NCI-H748 treated with DMSO at 0.1 percent for 48 hours (cell line): ENCODE results near the gene MCM3AP.

Experiments used
- DNase-seq: peaks from one replicate; lab custom pipeline; 2025; lab: John Stamatoyannopoulos, UW

Gene MCM3AP

GRCh38 chr21:46269466-46269865 lies 15.9 kb downstream of the MCM3AP start:
- DNase-seq = no peak

- DNase-seq = no peak
Observed at GRCh38 chr21:46268371-46268770, 17.0 kb downstream of the MCM3AP start.

GRCh38 chr21:46266946-46267345 lies 18.5 kb downstream of the MCM3AP start:
- DNase-seq = no peak

- no peak for DNase-seq
Observed at GRCh38 chr21:46265736-46266525, 19.5 kb downstream of the MCM3AP start.

GRCh38 chr21:46264690-46265144 lies 20.7 kb downstream of the MCM3AP start:
- no peak for DNase-seq

DNA sequence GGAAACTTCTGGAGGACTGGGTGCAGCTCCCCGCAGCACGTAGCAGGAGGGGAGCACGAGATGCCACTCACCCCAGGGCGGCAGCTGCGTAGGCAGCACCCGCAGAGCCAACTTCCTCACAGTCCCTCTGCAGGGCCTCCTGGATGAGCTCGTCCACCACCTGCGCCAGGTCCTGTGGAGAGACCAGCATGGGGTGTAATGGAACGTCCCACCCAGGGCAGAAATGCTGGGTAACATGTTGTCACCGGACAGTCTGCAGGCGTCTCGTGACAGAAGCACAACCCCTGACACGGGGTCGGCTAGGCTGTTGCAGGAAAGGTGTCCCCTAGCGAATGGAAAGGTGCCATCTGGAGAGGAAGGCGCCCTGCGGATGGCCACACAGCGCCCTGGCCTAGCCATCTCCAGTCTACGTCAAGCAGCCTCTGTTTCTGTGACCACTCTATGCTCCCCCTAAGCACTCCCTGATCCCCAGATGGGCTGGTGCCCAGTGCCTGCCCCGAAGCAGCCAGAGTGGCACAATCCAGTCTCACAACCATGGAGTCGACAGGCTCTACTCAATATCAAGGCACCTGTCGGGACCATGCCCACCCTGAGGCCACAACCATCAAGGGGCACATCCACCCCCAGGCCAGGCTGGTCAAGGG lies 21.2 kb downstream of the MCM3AP start:
- no peak for DNase-seq

- no peak for DNase-seq
Observed at GRCh38 chr21:46256501-46256994, 28.9 kb downstream of the MCM3AP start.

- no peak for DNase-seq
Observed at GRCh38 chr21:46255758-46256337, 29.6 kb downstream of the MCM3AP start.

DNA sequence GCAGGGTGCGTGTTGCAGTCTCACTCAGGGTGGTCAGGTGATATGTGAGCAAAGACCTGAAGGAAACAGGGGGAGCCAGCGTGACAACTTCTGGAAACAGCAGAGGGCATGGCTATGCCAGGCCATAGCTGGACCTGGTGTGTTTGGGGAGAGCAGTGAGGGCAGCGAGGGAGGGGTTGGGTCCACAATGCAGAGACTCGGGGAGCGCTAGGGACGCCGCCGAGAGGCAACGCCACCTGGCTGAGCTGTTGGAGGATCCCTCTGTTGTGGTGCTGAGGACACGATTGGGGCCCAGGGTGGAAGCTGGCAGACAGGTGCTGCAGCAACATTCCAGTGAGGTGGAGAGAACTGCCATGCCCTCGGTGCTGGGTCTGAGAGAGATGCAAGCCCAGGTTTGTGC lies 30.2 kb downstream of the MCM3AP start:
- DNase-seq = no peak

GRCh38 chr21:46254208-46254975 lies 31.0 kb downstream of the MCM3AP start:
- DNase-seq = no peak

- no peak for DNase-seq
Observed at GRCh38 chr21:46253610-46254124, 31.7 kb downstream of the MCM3AP start.

DNA sequence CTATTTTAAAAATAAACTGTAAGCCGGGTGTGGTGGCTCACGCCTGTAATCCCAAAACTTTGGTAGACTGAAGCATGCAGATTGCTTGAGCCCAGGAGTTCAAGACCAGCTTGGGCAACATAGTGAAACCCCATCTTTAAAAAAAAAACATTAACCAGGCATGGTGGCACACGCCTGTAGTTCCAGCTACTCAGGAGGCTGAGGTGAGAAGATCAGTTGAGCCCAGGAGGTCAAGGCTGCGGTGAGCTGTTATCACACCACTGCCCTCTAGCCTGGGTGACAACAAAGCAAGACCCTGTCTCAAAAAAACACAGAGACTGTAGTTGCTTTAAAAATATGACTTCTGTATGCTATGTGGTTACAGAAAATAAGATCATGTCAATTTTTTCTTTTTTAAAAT lies 32.6 kb downstream of the MCM3AP start:
- DNase-seq = no peak

- DNase-seq = no peak
Observed at GRCh38 chr21:46250146-46250725, 35.2 kb downstream of the MCM3AP start.

DNA sequence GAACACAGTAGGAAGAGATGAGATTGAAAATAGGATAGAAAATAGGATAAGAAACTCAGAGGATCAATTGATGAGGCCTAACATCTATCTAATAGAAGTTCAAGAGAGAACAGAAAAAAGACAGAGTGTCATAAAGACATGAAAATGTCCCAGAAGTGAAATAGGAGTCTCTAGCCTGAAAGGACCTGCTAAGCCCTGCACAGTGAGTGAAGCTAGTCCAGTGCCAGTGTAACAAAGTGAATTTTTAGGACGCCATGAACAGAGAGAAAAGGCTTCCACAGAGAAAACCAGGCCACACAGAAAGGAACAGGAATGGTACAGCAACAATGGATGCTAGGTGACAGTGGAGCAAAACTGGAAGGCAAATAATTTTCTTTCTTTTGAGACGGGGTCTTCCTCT lies 36.6 kb downstream of the MCM3AP start:
- DNase-seq = no peak

- DNase-seq = no peak
Observed at GRCh38 chr21:46248422-46248782, 37.0 kb downstream of the MCM3AP start.

DNA sequence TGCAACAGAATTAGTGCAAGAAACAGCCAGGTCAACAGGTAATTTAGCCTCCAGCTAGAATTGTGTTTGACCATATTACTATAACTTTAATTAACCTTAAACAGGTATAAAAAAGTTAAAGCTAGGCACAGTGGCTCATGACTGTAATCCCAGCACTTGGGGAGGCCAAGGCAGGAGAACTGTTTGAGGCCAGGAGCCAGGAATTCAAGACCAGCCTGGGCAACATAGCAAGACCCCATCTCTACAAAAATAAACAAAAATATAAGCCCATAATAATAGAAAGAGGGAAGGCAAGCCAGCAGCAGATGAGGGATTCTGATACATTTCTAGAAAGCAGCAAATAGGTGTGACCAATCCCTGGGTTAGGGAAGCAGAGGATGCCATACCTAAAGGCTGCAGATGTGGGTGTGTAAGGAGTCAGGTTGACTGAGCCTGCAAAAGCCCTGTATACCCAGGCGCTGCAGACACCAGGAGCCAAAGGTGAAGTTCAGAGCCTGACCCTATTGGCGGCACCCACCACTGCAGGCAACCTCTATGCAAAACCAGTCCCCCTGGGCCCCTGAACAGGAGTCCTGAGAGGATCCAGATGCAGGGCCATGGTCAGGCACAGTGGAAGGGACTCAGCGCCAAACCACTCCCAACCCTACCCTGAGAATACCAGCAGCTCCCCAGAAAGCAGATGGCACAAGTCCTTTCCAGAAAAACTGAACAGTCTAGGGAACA lies 37.6 kb downstream of the MCM3AP start:
- DNase-seq = no peak

DNA sequence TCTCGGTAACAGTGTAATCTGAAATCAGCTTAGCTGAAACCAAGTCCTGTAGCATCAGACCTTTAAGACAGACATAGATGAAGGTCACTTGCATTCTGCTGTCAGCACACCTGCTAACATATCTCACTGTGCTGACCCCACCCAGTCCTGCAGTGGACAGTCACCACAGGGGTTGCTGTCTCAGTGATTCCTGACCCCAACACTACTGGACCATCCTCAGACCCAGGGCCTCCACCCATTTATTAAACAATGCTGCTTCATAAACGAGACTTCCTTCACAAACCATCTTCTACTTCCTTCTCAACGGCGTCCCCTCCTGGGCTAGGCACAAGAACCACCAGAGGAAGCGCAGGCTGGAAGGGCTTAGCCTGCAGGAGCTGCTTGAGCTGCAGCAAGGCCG lies 39.1 kb downstream of the MCM3AP start:
- no peak for DNase-seq

GRCh38 chr21:46245213-46245915 lies 40.0 kb downstream of the MCM3AP start:
- DNase-seq = no peak

DNA sequence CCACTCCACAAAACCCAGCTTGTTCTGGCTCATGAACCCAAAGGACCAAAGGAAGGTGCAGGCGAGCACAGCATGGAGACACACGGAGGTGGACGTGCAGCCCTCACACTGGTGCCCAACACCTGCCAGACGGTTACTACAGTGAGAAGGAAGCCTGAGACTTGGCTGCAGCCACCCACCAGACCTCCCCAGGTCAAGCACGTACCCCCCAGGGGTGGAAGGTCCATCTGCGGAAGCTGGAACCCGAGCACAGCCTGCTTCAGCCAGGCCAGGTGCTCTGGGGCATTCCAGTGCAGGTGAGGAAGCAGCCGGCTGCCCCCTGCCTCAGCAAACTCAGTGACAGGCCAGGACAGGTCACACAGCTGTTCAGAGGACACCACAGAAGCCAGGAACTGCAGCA lies 40.8 kb downstream of the MCM3AP start:
- no peak for DNase-seq

DNA sequence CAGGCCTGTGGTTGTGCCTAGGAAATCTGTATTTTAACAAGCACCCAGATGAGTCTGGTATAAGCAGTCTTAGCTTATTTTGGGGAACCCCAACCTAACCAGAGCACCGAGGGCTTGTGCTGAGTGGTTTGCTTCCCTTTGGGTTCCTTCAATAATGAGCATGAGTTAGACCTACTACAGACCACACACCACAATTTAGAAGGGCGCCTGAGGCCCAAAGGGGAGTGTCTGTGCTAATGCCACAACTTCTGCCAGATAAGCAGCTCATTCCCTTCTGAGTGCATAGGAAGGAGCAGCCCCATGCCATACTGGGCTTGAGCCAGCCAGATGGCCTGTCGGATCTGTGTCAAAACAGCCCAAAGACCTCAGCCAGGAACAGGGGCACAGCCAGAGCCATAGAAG lies 41.5 kb downstream of the MCM3AP start:
- no peak for DNase-seq
